ENCODE data around the gene LANCL2. TPM values are rescaled to one million over a fixed set of nuclear protein-coding genes. Genes with fewer than 3 reads are reported as not detected.

Gene LANCL2
- total and polyA plus RNA-seq, 2 of the 4 experiments (the other 2 are of a cell fraction), result 11.7 to 17.9 TPM

DNA sequence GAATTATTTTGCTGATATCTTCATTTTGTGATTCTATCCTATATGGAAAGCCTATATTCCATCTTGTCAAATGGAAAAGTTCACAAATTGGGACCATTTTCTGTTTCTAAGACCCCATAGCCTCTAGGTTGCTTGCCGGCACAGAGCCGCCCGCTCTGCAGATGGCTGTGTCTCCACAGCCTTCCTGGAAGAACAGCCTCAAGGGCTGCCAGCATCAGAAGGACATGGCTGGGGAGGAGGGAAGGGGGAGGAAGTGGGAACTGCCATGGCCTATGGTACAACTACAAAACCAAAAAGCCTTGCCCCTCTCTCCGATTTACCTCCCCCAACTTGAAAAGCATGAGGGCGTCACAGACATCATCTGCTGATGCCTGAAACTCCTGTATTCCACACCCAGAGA is 75.9 kb downstream of the LANCL2 start:
- Histone ChIP-seq H4K8ac (ENCODE audit: low read depth in 2 of 2, low read length in 2 of 2) (no peak overlapping the region), H2BK15ac (ENCODE audit: low read depth, low read length) (no peak overlapping the region), H3K18ac (ENCODE audit: low read depth, low read length) (no peak overlapping the region), H4K5ac (ENCODE audit: low read depth, low read length) (no peak overlapping the region), H3K23ac (ENCODE audit: low read depth, low read length) (no peak overlapping the region), H2AK9ac (replicated peaks; ENCODE audit: low read depth, low read length, poor library complexity) (peak overlapping the region; percentile 84), H3K4ac (ENCODE audit: low read depth, low read length) (0 out of 2 replicates have a peak overlapping the region, but pooled peaks have one; percentile 12), H3K79me1 (ENCODE audit: low read depth in 1 of 2, low read length in 2 of 2) (no peaks in the 10 kb centered on the region), H3K9me3 (ENCODE audit: control insufficient read depth, insufficient read depth, low read length) (no peaks in the 10 kb centered on the region), H2BK120ac (ENCODE audit: low read depth, low read length) (no peak overlapping the region), H2BK5ac (ENCODE audit: low read depth, low read length, poor library complexity, severe bottlenecking) (no peak overlapping the region), H4K20me1 (ENCODE audit: insufficient read depth, low read length) (no peaks in the 10 kb centered on the region), H2AK5ac (ENCODE audit: low read depth, low read length) (no peak overlapping the region; the same call in 1 of the 2 replicates), H2BK20ac (ENCODE audit: low read depth, low read length) (no peak overlapping the region; the same call in 1 of the 2 replicates), H3K4me1 (ENCODE audit: control insufficient read depth, insufficient read depth, low read length) (peaks cover 11% of the 10 kb centered on the region), H2AFZ (replicated peaks; ENCODE audit: low read length, poor library complexity) (no peak overlapping the region), H4K91ac (ENCODE audit: insufficient read depth, low read depth, low read length) (no peak overlapping the region), H3K9me1 (ENCODE audit: insufficient read depth, low read length) (peaks cover 4% of the 10 kb centered on the region; the same call in 1 of the 2 replicates), H3K27me3 (ENCODE audit: control insufficient read depth, insufficient read depth, low read length) (no peaks in the 10 kb centered on the region), H3K56ac (ENCODE audit: extremely low read depth, insufficient read depth, low read length) (no peak overlapping the region), H3K9ac (ENCODE audit: low read depth, low read length) (no peak overlapping the region), H3K4me3 (ENCODE audit: insufficient read depth, low read depth, low read length) (no peak overlapping the region), H3K27ac (ENCODE audit: insufficient read depth, low read length) (no peak overlapping the region), H3K36me3 (ENCODE audit: control insufficient read depth, insufficient read depth, low read length) (no peaks in the 10 kb centered on the region), H3K14ac (replicated peaks; ENCODE audit: low read depth, low read length) (no peak overlapping the region), H3K4me2 (ENCODE audit: low read depth, low read length) (no peak overlapping the region)
- DNase-seq (no peak), ATAC-seq (ENCODE audit: low read depth) (no peak)
- CTCF ChIA-PET, result no interaction called here
- TF ChIP-seq, protein P1, sequence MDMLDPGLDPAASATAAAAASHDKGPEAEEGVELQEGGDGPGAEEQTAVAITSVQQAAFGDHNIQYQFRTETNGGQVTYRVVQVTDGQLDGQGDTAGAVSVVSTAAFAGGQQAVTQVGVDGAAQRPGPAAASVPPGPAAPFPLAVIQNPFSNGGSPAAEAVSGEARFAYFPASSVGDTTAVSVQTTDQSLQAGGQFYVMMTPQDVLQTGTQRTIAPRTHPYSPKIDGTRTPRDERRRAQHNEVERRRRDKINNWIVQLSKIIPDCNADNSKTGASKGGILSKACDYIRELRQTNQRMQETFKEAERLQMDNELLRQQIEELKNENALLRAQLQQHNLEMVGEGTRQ (IDR thresholded peaks at IDR 0.05; ENCODE audit: low read depth, low read length), result no peak
- no peak for TF ChIP-seq CHD1 (IDR thresholded peaks at IDR 0.05; ENCODE audit: low read depth, low read length)
- TF ChIP-seq NFE2L2 (IDR thresholded peaks at IDR 0.05; ENCODE audit: low read depth, low read length), result no peak
- no peak for TF ChIP-seq MAZ (IDR thresholded peaks at IDR 0.05; ENCODE audit: borderline replicate concordance, low read depth, low read length)
- no peak for TF ChIP-seq SMC3 (IDR thresholded peaks at IDR 0.05; ENCODE audit: low read depth, low read length)
- TF ChIP-seq POLR2A (IDR thresholded peaks at IDR 0.05; ENCODE audit: low read depth, low read length), result no peak
- TF ChIP-seq MXI1 (IDR thresholded peaks at IDR 0.05; ENCODE audit: borderline replicate concordance, low read depth, low read length), result no peak
- TF ChIP-seq, protein P2, sequence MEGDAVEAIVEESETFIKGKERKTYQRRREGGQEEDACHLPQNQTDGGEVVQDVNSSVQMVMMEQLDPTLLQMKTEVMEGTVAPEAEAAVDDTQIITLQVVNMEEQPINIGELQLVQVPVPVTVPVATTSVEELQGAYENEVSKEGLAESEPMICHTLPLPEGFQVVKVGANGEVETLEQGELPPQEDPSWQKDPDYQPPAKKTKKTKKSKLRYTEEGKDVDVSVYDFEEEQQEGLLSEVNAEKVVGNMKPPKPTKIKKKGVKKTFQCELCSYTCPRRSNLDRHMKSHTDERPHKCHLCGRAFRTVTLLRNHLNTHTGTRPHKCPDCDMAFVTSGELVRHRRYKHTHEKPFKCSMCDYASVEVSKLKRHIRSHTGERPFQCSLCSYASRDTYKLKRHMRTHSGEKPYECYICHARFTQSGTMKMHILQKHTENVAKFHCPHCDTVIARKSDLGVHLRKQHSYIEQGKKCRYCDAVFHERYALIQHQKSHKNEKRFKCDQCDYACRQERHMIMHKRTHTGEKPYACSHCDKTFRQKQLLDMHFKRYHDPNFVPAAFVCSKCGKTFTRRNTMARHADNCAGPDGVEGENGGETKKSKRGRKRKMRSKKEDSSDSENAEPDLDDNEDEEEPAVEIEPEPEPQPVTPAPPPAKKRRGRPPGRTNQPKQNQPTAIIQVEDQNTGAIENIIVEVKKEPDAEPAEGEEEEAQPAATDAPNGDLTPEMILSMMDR (conservative IDR thresholded peaks at IDR 0.05; ENCODE audit: low read depth, low read length), result no peak
- no peak for TF ChIP-seq MAFK (IDR thresholded peaks at IDR 0.05; ENCODE audit: low read depth, low read length)
- in situ Hi-C loops (cut with MboI; ENCODE audit: low sequenced_read_pairs) (loop anchor here (25.0 kb wide), 1 partner anchor 521 kb away; the partner anchor contains the start of genes MRPS17 and NIPSNAP2), dilution Hi-C loops (cut with HindIII; ENCODE audit: low sequenced_read_pairs, unreplicated experiment) (no loop called here), intact Hi-C loops (cut with micrococcal nuclease) (no loop called here)
- BruUV-seq (replicated peaks), result no TSS peak
- POLR2A ChIA-PET (ENCODE audit: unreplicated experiment), result no interaction called here
- no CpG with 5 or more reads among the region's 5 CpGs for WGBS, 2 experiments (ENCODE audit: extremely low coverage in 2 of 2, insufficient read length in 1 of 2)

Data from IMR-90 (cell line).